ENCODE data around the gene BNIP2. TPM values are rescaled to one million over a fixed set of nuclear protein-coding genes. Genes with fewer than 3 reads are reported as not detected.

BNIP2 gene
- total RNA-seq, 1 donor from 2014 or later: 70.2 TPM

DNA sequence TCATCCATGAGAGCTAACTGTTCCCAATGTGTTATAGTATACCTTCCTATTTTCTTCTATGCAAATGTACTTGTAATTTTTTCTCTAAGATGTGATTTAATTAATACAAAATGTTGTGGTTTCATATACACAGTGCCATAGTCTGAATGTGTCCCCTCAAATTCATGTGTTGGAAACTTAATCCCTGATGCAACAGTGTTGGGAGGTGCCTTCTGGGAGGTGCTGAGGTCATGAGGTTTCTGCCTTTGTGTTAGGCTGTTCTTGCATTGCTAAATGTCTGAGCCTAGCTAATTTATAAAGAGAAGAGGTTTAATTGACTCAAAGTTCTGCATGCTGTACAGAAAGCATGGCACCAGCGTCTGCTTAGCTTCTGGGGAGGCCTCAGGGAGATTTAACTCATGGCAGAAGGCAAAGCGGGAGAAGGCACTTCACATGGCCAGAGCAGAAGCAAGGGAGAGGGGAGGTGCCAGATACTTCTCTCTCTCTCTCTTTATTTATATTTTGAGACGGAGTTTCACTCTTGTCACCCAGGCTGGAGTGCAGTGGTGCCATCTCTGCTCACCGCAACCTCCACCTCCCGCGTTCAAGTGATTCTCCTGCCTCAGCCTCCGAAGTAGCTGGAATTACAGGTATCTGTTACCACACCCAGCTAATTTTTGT is 34.7 kb upstream of the BNIP2 start:
- Mint-ChIP-seq H3K9me3 (ENCODE audit: unreplicated experiment) (no peaks in the 10 kb centered on the region), H3K4me1 (ENCODE audit: low read depth, unreplicated experiment) (no peaks in the 10 kb centered on the region)
- no peak for DNase-seq

DNA sequence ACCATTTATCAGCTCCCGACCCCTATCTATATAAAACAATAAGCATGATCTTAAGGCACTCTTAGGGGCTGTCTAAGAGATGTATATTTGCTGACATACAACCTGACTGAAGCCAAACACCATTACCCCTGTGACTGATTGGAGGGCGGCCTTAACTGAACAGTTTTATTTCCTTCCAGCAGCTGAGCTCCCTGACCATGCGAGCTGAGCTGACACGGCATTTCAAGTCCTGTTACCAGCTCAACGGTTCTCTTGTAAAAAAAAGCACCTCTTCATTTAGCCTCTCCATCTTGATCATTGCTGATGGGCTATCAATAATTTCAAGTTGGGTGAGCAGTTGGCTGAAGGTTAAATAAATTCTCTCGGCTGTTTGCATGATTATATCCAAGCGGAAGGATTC is 33.4 kb upstream of the BNIP2 start:
- Mint-ChIP-seq H3K9me3 (ENCODE audit: unreplicated experiment) (no peaks in the 10 kb centered on the region), H3K27me3 (ENCODE audit: unreplicated experiment) (no peaks in the 10 kb centered on the region), H3K4me1 (ENCODE audit: low read depth, unreplicated experiment) (no peaks in the 10 kb centered on the region), H3K4me3 (ENCODE audit: unreplicated experiment) (no peak overlapping the region), H3K27ac (ENCODE audit: unreplicated experiment) (no peak overlapping the region), H3K36me3 (ENCODE audit: unreplicated experiment) (no peaks in the 10 kb centered on the region)
- DNase-seq: no peak
- TF ChIP-seq, protein P1, sequence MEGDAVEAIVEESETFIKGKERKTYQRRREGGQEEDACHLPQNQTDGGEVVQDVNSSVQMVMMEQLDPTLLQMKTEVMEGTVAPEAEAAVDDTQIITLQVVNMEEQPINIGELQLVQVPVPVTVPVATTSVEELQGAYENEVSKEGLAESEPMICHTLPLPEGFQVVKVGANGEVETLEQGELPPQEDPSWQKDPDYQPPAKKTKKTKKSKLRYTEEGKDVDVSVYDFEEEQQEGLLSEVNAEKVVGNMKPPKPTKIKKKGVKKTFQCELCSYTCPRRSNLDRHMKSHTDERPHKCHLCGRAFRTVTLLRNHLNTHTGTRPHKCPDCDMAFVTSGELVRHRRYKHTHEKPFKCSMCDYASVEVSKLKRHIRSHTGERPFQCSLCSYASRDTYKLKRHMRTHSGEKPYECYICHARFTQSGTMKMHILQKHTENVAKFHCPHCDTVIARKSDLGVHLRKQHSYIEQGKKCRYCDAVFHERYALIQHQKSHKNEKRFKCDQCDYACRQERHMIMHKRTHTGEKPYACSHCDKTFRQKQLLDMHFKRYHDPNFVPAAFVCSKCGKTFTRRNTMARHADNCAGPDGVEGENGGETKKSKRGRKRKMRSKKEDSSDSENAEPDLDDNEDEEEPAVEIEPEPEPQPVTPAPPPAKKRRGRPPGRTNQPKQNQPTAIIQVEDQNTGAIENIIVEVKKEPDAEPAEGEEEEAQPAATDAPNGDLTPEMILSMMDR (IDR thresholded peaks at IDR 0.05; ENCODE audit: partially characterized antibody, unreplicated experiment): no peak

More for the DNA sequence above, 34.7 kb upstream of the BNIP2 start:
- no peak overlapping the region for H3K27ac Mint-ChIP-seq (ENCODE audit: unreplicated experiment)
- H3K36me3 Mint-ChIP-seq (ENCODE audit: unreplicated experiment): no peaks in the 10 kb centered on the region
- H3K4me3 Mint-ChIP-seq (ENCODE audit: unreplicated experiment): no peak overlapping the region
- TF ChIP-seq, protein P1 (IDR thresholded peaks at IDR 0.05; ENCODE audit: partially characterized antibody, unreplicated experiment): no peak
- no peaks in the 10 kb centered on the region for H3K27me3 Mint-ChIP-seq (ENCODE audit: unreplicated experiment)

DNA sequence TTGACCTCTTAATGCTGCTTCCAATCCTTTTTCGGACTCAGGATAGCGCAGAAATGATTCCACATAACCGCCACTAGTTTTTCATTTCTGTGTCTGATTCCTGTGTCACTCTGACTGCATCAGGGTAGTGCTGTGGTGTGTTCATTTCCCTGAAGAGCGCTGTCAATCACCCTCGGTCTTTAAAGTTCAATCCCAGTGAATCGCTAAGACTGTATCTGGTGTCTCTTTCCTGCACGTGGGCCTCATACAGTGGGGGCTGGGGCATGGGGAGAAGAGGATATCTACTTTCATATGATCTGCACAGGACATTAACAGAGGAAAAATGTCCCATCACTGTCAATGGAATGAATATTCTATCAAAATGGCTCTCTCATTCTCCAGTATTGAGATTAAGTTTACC is 32.9 kb upstream of the BNIP2 start:
- Mint-ChIP-seq H3K4me1 (ENCODE audit: low read depth, unreplicated experiment) (no peaks in the 10 kb centered on the region), H3K4me3 (ENCODE audit: unreplicated experiment) (no peak overlapping the region), H3K27me3 (ENCODE audit: unreplicated experiment) (no peaks in the 10 kb centered on the region), H3K36me3 (ENCODE audit: unreplicated experiment) (no peaks in the 10 kb centered on the region), H3K9me3 (ENCODE audit: unreplicated experiment) (no peaks in the 10 kb centered on the region), H3K27ac (ENCODE audit: unreplicated experiment) (no peak overlapping the region)
- TF ChIP-seq, protein P1 (IDR thresholded peaks at IDR 0.05; ENCODE audit: partially characterized antibody, unreplicated experiment): no peak
- no peak for DNase-seq

DNA sequence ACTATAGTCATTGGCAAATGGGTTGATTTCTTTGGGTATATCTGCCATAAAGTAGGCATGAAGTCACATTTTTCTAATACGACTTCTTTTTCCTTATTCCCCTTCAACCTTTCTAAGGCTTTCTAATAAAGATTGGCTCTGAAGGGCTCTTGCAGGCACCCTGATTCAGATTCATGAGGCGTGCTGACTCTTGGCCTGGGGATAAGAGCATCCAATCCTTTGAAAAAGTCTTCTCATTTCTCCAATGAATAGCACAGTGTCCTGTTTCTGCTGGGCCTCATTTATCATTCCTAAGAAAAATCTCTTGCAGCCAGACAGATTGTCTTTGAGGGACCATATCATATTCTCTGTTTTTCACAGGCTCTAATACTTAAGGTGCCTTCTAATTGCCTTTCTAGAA is 32.3 kb upstream of the BNIP2 start:
- Mint-ChIP-seq H3K4me1 (ENCODE audit: low read depth, unreplicated experiment) (no peaks in the 10 kb centered on the region), H3K9me3 (ENCODE audit: unreplicated experiment) (no peaks in the 10 kb centered on the region), H3K36me3 (ENCODE audit: unreplicated experiment) (no peaks in the 10 kb centered on the region), H3K27me3 (ENCODE audit: unreplicated experiment) (no peaks in the 10 kb centered on the region), H3K4me3 (ENCODE audit: unreplicated experiment) (no peak overlapping the region), H3K27ac (ENCODE audit: unreplicated experiment) (no peak overlapping the region)
- no peak for DNase-seq
- TF ChIP-seq, protein P1 (IDR thresholded peaks at IDR 0.05; ENCODE audit: partially characterized antibody, unreplicated experiment): no peak

DNA sequence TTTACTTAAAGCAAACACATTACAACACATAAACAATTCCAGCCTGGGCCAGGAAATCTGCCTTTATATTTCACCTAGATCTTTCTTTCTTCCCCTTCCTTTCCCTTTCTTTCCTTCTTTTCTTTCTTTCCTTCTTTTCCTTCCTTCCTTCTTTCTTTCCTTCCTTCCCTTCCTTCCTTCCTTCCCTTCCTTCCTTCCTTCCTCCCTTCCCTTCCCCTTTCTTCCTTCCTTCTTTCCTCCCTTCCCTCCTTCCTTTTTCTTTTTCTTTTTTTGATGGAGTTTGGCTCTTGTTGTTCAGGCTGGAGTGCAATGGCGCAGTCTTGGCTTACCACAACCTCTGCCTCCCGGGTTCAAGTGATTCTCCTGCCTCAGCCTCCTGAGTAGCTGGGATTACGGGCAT is 24.1 kb upstream of the BNIP2 start:
- H3K4me3 Mint-ChIP-seq (ENCODE audit: unreplicated experiment): no peak overlapping the region
- H3K36me3 Mint-ChIP-seq (ENCODE audit: unreplicated experiment): no peaks in the 10 kb centered on the region
- H3K27me3 Mint-ChIP-seq (ENCODE audit: unreplicated experiment): no peaks in the 10 kb centered on the region
- DNase-seq: no peak
- peaks cover 2% of the 10 kb centered on the region for H3K9me3 Mint-ChIP-seq (ENCODE audit: unreplicated experiment)
- TF ChIP-seq, protein P1 (IDR thresholded peaks at IDR 0.05; ENCODE audit: partially characterized antibody, unreplicated experiment): no peak
- H3K4me1 Mint-ChIP-seq (ENCODE audit: low read depth, unreplicated experiment): no peaks in the 10 kb centered on the region
- no peak overlapping the region for H3K27ac Mint-ChIP-seq (ENCODE audit: unreplicated experiment)
